Activated T-cell treated with anti-CD3 and anti-CD28 coated beads for 24 hours (primary cell): ENCODE data around the gene SLIT3.
A peak's percentile ranks its signal among the peaks of the same experiment; 100 is the strongest.

ENCODE experiments used
- DNase-seq: peaks from one replicate; pipeline ENCODE4 v3.0.0-alpha.2; 2020; ENCODE audit warnings: low read depth

SLIT3 gene

GRCh38 chr5:168701641-168702040, 599.3 kb downstream of the SLIT3 start:
- DNase-seq: no peak

- DNase-seq: no peak
These were observed 601.9 kb downstream of the SLIT3 start for GRCh38 chr5:168699002-168699401.

GRCh38 chr5:168697034-168697720, 603.8 kb downstream of the SLIT3 start:
- DNase-seq: no peak

- no peak for DNase-seq
These were observed 604.3 kb downstream of the SLIT3 start for GRCh38 chr5:168696611-168697010.

- DNase-seq: no peak
These were observed 605.6 kb downstream of the SLIT3 start for GRCh38 chr5:168695301-168695835.

- no peak for DNase-seq
These were observed 606.6 kb downstream of the SLIT3 start for GRCh38 chr5:168694289-168694688.

- DNase-seq: no peak
These were observed 607.1 kb downstream of the SLIT3 start for GRCh38 chr5:168693883-168694282.

GRCh38 chr5:168693297-168693696, 607.6 kb downstream of the SLIT3 start:
- DNase-seq: no peak

GRCh38 chr5:168691891-168692290, 609.0 kb downstream of the SLIT3 start:
- DNase-seq: no peak

- DNase-seq: no peak
These were observed 611.7 kb downstream of the SLIT3 start for GRCh38 chr5:168689260-168689659.

- no peak for DNase-seq
These were observed 614.1 kb downstream of the SLIT3 start for GRCh38 chr5:168686837-168687236.

GRCh38 chr5:168685566-168685965, 615.4 kb downstream of the SLIT3 start:
- no peak for DNase-seq

- no peak for DNase-seq
These were observed 617.0 kb downstream of the SLIT3 start for GRCh38 chr5:168683927-168684295.

- DNase-seq: peak; percentile 20
These were observed 617.6 kb downstream of the SLIT3 start for GRCh38 chr5:168683247-168683926.

GRCh38 chr5:168681556-168682183, 619.3 kb downstream of the SLIT3 start:
- DNase-seq: no peak

GRCh38 chr5:168680395-168680794, 620.5 kb downstream of the SLIT3 start:
- DNase-seq: no peak

- peak; percentile 44 for DNase-seq
These were observed 621.4 kb downstream of the SLIT3 start for GRCh38 chr5:168679515-168679920.

GRCh38 chr5:168676501-168676900, 624.4 kb downstream of the SLIT3 start:
- DNase-seq: no peak

- DNase-seq: no peak
These were observed 625.0 kb downstream of the SLIT3 start for GRCh38 chr5:168675883-168676408.

- no peak for DNase-seq
These were observed 626.0 kb downstream of the SLIT3 start for GRCh38 chr5:168674893-168675482.

- no peak for DNase-seq
These were observed 628.1 kb downstream of the SLIT3 start for GRCh38 chr5:168672888-168673287.

- DNase-seq: no peak
These were observed 628.9 kb downstream of the SLIT3 start for GRCh38 chr5:168672016-168672415.
